ENCODE measurements around the gene PITPNM1. TPM values are rescaled to one million over a fixed set of nuclear protein-coding genes. Genes with fewer than 3 reads are reported as not detected.

The PITPNM1 gene
- total and polyA plus RNA-seq, 2 of the 13 experiments (the other 11 are each of a cell fraction or from before 2014, with no cell fraction given), result 8.2 to 8.5 TPM

DNA sequence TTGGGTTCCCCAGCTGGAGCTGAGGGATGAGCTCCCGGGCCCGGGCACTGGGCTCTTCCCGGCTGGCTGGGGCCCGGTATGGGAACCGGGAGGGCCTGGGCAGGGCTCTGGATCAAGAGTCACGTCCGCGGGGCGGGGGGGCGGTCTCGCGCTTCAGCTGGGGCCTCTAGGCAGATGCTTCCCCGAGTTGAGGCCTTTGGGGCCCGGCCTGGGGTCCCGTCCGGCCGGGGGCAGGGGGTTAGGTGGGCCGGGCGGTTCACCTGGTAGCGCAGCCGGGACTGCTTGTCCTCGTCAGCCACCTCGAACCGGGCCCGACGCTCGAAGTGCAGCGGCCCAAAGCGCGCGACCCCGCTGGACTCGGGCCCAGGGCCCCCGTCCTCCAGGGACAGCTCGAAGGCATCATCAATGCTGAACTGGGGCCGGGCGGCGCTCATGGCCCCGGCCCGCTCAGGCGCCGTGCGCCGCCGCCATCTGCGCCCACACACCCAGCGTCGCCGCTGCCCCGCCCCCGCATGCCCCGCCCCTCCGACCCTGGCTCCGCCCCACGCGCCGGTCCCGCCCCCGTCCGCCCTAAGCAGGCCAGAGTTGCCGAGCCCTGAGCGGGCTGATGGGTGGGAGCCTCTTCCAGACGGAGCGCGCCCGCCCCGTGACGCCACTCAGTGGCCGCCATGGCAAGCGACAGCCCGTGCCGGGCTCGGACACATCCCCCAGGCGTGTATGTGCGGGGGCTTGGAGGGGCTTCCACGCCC, 36.2 kb downstream of the PITPNM1 start, which contains the start of gene TMEM134 (continued):
- no peak for TF ChIP-seq ZNF703 (CRISPR knock-in tag; IDR thresholded peaks at IDR 0.05; ENCODE audit: borderline replicate concordance)
- TF ChIP-seq ZNF207 (IDR thresholded peaks at IDR 0.05; ENCODE audit: borderline replicate concordance), result no peak
- no peak; the same call in 1 of the 2 replicates for TF ChIP-seq ZNF878 (CRISPR knock-in tag; IDR thresholded peaks at IDR 0.05)
- TF ChIP-seq RAD21 (CRISPR knock-in tag; IDR thresholded peaks at IDR 0.05), result peak; percentile 89
- peak; percentile 76 for TF ChIP-seq ZBTB7B (CRISPR knock-in tag; IDR thresholded peaks at IDR 0.05)
- peak; percentile 41; the same call in 1 of the 2 replicates for TF ChIP-seq ZC3H13 (CRISPR knock-in tag; IDR thresholded peaks at IDR 0.05)
- TF ChIP-seq IRX3 (CRISPR knock-in tag; IDR thresholded peaks at IDR 0.05; ENCODE audit: borderline replicate concordance, low read depth), result no peak
- TF ChIP-seq KDM3A (CRISPR knock-in tag; IDR thresholded peaks at IDR 0.05; ENCODE audit: low read depth), result peak; percentile 67; the same call in 1 of the 2 replicates
- TF ChIP-seq MAFK (conservative IDR thresholded peaks at IDR 0.05 in 1 of 2, IDR thresholded peaks at IDR 0.05 in 1 of 2; ENCODE audit: low read length in 2 of 2), result no peak
- TF ChIP-seq NR2F1 (CRISPR knock-in tag; IDR thresholded peaks at IDR 0.05), result no peak
- TF ChIP-seq ZSCAN9 (CRISPR knock-in tag; IDR thresholded peaks at IDR 0.05; ENCODE audit: borderline replicate concordance), result no peak
- TF ChIP-seq ZKSCAN8 (CRISPR knock-in tag; IDR thresholded peaks at IDR 0.05; ENCODE audit: borderline replicate concordance), result 0 out of 2 replicates have a peak, but pooled peaks have one; percentile 17
- peak; percentile 83 for TF ChIP-seq ZNF605 (CRISPR knock-in tag; IDR thresholded peaks at IDR 0.05)
- TF ChIP-seq HOXD1 (CRISPR knock-in tag; IDR thresholded peaks at IDR 0.05), result peak; percentile 89; the same call in 1 of the 2 replicates
- TF ChIP-seq, protein P1, sequence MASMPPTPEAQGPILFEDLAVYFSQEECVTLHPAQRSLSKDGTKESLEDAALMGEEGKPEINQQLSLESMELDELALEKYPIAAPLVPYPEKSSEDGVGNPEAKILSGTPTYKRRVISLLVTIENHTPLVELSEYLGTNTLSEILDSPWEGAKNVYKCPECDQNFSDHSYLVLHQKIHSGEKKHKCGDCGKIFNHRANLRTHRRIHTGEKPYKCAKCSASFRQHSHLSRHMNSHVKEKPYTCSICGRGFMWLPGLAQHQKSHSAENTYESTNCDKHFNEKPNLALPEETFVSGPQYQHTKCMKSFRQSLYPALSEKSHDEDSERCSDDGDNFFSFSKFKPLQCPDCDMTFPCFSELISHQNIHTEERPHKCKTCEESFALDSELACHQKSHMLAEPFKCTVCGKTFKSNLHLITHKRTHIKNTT (CRISPR knock-in tag; IDR thresholded peaks at IDR 0.05), result no peak
- TF ChIP-seq ZNF747 (CRISPR knock-in tag; IDR thresholded peaks at IDR 0.05; ENCODE audit: borderline replicate concordance), result no peak; the same call in 1 of the 2 replicates
- peak; percentile 67; the same call in 1 of the 2 replicates for TF ChIP-seq NFKB2 (CRISPR knock-in tag; IDR thresholded peaks at IDR 0.05; ENCODE audit: borderline replicate concordance)
- no peak for TF ChIP-seq BRCA1 (CRISPR knock-in tag; IDR thresholded peaks at IDR 0.05)
- TF ChIP-seq, protein P2, sequence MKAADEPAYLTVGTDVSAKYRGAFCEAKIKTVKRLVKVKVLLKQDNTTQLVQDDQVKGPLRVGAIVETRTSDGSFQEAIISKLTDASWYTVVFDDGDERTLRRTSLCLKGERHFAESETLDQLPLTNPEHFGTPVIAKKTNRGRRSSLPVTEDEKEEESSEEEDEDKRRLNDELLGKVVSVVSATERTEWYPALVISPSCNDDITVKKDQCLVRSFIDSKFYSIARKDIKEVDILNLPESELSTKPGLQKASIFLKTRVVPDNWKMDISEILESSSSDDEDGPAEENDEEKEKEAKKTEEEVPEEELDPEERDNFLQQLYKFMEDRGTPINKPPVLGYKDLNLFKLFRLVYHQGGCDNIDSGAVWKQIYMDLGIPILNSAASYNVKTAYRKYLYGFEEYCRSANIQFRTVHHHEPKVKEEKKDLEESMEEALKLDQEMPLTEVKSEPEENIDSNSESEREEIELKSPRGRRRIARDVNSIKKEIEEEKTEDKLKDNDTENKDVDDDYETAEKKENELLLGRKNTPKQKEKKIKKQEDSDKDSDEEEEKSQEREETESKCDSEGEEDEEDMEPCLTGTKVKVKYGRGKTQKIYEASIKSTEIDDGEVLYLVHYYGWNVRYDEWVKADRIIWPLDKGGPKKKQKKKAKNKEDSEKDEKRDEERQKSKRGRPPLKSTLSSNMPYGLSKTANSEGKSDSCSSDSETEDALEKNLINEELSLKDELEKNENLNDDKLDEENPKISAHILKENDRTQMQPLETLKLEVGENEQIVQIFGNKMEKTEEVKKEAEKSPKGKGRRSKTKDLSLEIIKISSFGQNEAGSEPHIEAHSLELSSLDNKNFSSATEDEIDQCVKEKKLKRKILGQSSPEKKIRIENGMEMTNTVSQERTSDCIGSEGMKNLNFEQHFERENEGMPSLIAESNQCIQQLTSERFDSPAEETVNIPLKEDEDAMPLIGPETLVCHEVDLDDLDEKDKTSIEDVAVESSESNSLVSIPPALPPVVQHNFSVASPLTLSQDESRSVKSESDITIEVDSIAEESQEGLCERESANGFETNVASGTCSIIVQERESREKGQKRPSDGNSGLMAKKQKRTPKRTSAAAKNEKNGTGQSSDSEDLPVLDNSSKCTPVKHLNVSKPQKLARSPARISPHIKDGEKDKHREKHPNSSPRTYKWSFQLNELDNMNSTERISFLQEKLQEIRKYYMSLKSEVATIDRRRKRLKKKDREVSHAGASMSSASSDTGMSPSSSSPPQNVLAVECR (CRISPR knock-in tag; IDR thresholded peaks at IDR 0.05; ENCODE audit: borderline replicate concordance), result peak; percentile 88
- TF ChIP-seq POLR2AphosphoS2 (IDR thresholded peaks at IDR 0.05; ENCODE audit: low read depth, low read length), result no peak
- no peak for TF ChIP-seq ZNF10 (CRISPR knock-in tag; IDR thresholded peaks at IDR 0.05; ENCODE audit: borderline replicate concordance, low read depth)
- no peak for TF ChIP-seq TOE1 (CRISPR knock-in tag; IDR thresholded peaks at IDR 0.05)
- no peak for TF ChIP-seq NFIB (CRISPR knock-in tag; IDR thresholded peaks at IDR 0.05; ENCODE audit: borderline replicate concordance)
- peak in 1 of 2 experiments; percentile 26; a peak in 2 of 4 replicates for TF ChIP-seq EP300 (IDR thresholded peaks at IDR 0.05; ENCODE audit: low read depth in 2 of 2, low read length in 2 of 2)
- no peak for TF ChIP-seq EP300 (CRISPR knock-in tag; IDR thresholded peaks at IDR 0.05; ENCODE audit: borderline replicate concordance)

Measured in HepG2 (cell line).